ENCODE data around the gene FMN2. TPM values are rescaled to one million over a fixed set of nuclear protein-coding genes. Genes with fewer than 3 reads are reported as not detected.

Gene FMN2
- total RNA-seq, 2 experiments from 2014 or later, result not detected

DNA sequence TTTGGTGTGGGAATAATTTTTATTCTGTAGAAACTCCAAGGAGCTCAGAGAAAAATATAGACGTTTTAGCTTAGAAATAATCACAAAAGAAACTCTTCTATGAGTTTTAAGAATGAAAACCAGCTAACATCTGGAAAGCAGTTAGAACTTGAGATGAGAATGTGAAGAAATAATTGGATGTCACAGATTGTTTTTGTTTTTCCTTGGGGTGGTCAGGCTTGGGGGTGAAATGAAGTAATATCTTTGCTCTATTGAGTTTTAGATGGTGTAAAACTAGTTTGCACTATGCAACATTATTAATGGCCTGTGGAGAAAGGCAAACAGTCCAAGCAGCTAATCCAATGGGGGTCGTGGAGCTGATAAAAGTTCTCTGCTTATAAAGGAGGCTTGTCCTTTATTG, 101.2 kb downstream of the FMN2 start:
- no peak overlapping the region for H3K27ac Mint-ChIP-seq
- DNase-seq, result no peak
- POLR2A ChIA-PET, result no interaction called here
- no peaks in the 10 kb centered on the region for H3K4me1 Mint-ChIP-seq (ENCODE audit: low read depth)
- no peak for ATAC-seq
- no peak overlapping the region for H3K4me3 Mint-ChIP-seq
- TF ChIP-seq, protein P1, sequence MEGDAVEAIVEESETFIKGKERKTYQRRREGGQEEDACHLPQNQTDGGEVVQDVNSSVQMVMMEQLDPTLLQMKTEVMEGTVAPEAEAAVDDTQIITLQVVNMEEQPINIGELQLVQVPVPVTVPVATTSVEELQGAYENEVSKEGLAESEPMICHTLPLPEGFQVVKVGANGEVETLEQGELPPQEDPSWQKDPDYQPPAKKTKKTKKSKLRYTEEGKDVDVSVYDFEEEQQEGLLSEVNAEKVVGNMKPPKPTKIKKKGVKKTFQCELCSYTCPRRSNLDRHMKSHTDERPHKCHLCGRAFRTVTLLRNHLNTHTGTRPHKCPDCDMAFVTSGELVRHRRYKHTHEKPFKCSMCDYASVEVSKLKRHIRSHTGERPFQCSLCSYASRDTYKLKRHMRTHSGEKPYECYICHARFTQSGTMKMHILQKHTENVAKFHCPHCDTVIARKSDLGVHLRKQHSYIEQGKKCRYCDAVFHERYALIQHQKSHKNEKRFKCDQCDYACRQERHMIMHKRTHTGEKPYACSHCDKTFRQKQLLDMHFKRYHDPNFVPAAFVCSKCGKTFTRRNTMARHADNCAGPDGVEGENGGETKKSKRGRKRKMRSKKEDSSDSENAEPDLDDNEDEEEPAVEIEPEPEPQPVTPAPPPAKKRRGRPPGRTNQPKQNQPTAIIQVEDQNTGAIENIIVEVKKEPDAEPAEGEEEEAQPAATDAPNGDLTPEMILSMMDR (IDR thresholded peaks at IDR 0.05), result no peak
- H3K9me3 Mint-ChIP-seq, result no peaks in the 10 kb centered on the region
- CTCF ChIA-PET, result no interaction called here
- intact Hi-C loops (cut with micrococcal nuclease), result no loop called here
- H3K27me3 Mint-ChIP-seq, result peaks cover 3% of the 10 kb centered on the region
- H3K36me3 Mint-ChIP-seq (ENCODE audit: low read depth), result no peaks in the 10 kb centered on the region

DNA sequence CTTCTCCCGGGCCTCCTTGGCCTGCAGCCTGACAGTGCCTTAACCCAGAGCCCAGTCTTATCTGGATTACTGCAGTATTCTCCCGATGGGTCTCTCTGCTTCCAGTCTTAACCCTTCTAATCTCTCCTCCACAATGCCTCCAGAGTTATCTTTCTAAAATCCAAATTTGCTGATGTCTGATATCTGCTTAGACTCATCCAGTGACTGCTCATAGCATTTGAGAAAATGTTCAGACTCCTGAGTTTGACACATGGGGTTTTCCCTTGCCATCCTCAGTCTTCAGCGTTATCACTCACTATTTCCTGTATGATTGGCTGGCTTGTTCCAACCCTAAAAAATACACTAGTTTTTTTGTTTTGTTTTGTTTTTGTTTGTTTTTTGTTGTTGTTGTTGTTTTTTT, 102.0 kb downstream of the FMN2 start:
- CTCF ChIA-PET, result no interaction called here
- Mint-ChIP-seq H3K36me3 (ENCODE audit: low read depth) (no peaks in the 10 kb centered on the region), H3K9me3 (no peaks in the 10 kb centered on the region), H3K27ac (no peak overlapping the region), H3K27me3 (peaks cover 3% of the 10 kb centered on the region), H3K4me1 (ENCODE audit: low read depth) (no peaks in the 10 kb centered on the region), H3K4me3 (no peak overlapping the region)
- DNase-seq (no peak), ATAC-seq (no peak)
- intact Hi-C loops (cut with micrococcal nuclease), result no loop called here
- TF ChIP-seq, protein P1 (IDR thresholded peaks at IDR 0.05), result no peak
- POLR2A ChIA-PET, result no interaction called here

DNA sequence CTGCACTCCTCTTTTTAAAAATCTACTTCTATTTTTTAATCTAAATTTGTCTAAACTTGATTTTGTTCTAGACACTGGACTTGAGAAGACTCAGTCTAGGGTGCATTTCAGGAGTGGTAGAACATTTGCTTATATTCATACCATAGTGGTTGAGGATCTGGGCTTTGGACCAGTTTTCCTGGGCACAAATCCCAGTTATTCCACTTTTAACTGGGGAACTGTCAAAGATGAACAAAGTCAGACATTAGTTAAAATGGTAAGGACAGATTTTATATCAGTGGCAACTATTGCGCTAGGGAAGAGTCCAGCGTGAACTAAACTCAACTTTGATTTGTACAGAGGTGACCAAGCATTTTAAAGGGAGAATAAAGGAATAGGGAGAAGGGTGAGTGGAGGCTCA, 102.4 kb downstream of the FMN2 start:
- DNase-seq, result no peak
- Mint-ChIP-seq H3K4me1 (ENCODE audit: low read depth) (no peaks in the 10 kb centered on the region), H3K9me3 (no peaks in the 10 kb centered on the region), H3K27ac (no peak overlapping the region), H3K27me3 (peaks cover 3% of the 10 kb centered on the region), H3K36me3 (ENCODE audit: low read depth) (no peaks in the 10 kb centered on the region), H3K4me3 (no peak overlapping the region)
- TF ChIP-seq, protein P1 (IDR thresholded peaks at IDR 0.05), result no peak
- ATAC-seq, result no peak
- intact Hi-C loops (cut with micrococcal nuclease), result no loop called here
- ChIA-PET POLR2A (no interaction called here), CTCF (no interaction called here)

DNA sequence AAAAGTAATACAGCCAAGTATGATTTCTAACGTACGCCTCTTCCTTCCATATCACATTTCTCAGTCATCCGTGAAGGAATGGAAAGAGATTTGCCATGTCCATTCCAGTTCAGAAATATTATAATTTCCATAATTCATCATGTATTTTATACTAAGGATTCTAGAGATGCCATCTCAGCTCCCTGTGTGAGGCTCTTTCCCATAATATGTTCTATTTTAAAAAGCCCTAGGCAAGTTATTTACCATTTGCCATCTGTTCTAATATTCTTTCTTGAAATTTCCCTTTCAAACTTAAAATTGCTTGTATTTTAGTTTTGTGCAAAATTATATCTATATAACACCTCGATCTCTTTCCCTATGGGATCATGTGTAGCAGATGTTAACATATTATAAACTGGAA, 106.7 kb downstream of the FMN2 start:
- ATAC-seq (no peak), DNase-seq (no peak)
- H3K4me3 Mint-ChIP-seq, result no peak overlapping the region
- H3K36me3 Mint-ChIP-seq (ENCODE audit: low read depth), result no peaks in the 10 kb centered on the region
- ChIA-PET POLR2A (no interaction called here), CTCF (interaction anchor here (2.5 kb wide), 1 partner anchor 9 kb away, joined by 12 read pairs; no protein-coding TSS in a partner anchor)
- intact Hi-C loops (cut with micrococcal nuclease), result no loop called here
- H3K4me1 Mint-ChIP-seq (ENCODE audit: low read depth), result no peaks in the 10 kb centered on the region
- TF ChIP-seq, protein P1 (IDR thresholded peaks at IDR 0.05), result no peak
- no peaks in the 10 kb centered on the region for H3K27me3 Mint-ChIP-seq
- H3K27ac Mint-ChIP-seq, result no peak overlapping the region
- peaks cover 2% of the 10 kb centered on the region for H3K9me3 Mint-ChIP-seq

DNA sequence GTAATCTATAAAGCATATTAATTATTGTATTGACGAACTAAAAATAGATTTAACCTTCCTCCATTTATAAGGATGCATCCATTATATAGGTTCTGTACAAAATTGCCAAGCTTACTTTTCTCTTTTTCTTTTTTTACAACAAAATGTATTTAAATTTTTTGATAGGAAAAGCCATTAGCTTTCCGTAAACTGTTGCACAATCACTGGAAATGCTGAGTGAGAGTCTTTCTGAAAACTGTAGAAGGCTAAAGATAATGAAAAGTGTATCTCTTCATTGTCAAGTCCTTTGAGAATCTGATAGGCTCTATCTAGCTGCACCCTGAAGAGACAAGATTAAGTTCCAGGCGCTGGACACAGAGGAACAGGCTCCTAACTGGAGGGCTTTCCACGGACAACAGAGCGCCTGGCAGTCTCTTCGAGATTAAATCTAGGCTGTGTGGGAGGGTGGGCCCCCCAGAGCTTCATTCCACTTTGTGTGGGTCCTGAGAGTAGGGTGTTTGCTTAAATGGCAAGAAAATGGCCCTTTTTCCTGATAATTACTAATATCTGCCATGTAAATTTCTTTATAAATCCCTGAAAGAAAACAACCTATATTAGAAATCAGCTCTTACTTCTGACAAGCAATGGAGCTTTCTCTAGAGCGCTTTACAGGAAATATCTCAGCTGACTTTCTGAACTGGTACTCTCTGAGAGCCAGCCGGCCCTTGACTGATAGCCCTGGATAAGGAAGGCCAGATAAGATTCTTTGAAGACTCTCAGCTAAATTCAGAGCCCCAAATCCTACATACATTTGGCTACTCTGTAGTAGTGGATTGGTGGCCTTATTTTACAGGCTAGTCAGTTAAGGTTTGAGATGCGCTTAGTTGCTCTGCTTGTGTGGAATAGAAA, 108.3 kb downstream of the FMN2 start:
- DNase-seq (no peak), ATAC-seq (no peak)
- intact Hi-C loops (cut with micrococcal nuclease), result no loop called here
- POLR2A ChIA-PET, result no interaction called here
- Mint-ChIP-seq H3K36me3 (ENCODE audit: low read depth) (no peaks in the 10 kb centered on the region), H3K27me3 (no peaks in the 10 kb centered on the region), H3K9me3 (peaks cover 2% of the 10 kb centered on the region), H3K27ac (no peak overlapping the region), H3K4me3 (no peak overlapping the region), H3K4me1 (ENCODE audit: low read depth) (no peaks in the 10 kb centered on the region)
- CTCF ChIA-PET, result interaction anchor here (2.5 kb wide), 1 partner anchor 11 kb away, joined by 12 read pairs; no protein-coding TSS in a partner anchor
- TF ChIP-seq, protein P1 (IDR thresholded peaks at IDR 0.05), result no peak
